A673 (cell line): ENCODE results near the gene GNAQ.

ENCODE experiments used
- CTCF ChIP-seq: fragments of 300-800, 200-600 bp; sonication (generic); conservative IDR thresholded peaks from 2 replicates; pipeline ENCODE4 v1.5.1; 2017; ENCODE audit warnings: low read depth, mild to moderate bottlenecking, antibody characterized with exemption, low read length, moderate library complexity, mixed read lengths
- EZH2 ChIP-seq: fragments of 200-600 bp; sonication (generic); IDR thresholded peaks from 2 replicates; pipeline ENCODE4 v1.6.1; 2017; ENCODE audit warnings: borderline replicate concordance, low read depth, mild to moderate bottlenecking, mixed read lengths, antibody characterized with exemption, low read length; ENCODE audit not compliant: poor library complexity, severe bottlenecking

DNA sequence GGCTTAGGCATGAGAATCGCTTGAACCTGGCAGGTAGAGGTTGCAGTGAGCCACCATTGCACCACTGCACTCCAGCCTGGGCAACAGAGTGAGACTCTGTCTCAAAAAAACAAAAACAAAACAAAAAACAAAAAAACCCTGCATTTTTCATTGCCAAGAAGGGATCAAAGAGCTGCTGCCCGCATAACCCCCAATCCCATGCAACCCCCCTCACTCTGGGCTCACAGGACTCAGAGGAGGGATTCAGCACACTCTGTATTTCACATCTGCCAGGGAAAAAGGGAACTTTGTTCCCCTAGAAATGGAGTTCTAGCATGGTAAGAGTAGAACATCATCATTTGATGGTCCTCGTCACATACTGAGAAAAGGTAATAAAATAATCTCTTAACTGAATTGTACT lies 229.5 kb downstream of the GNAQ start:
- no peak for TF ChIP-seq CTCF
- TF ChIP-seq EZH2 = no peak
